Adrenal gland (tissue), 5 donors: ENCODE results near the gene CNTNAP2.

Experiments
- POLR2A ChIP-seq, 2 donors: fragments of 450-650 bp; IDR thresholded peaks; one replicate each; pipeline ENCODE4 v1.6.1; 2017; ENCODE audit warnings: antibody characterized with exemption in 2 of 2, mild to moderate bottlenecking in 2 of 2, moderate library complexity in 1 of 2
- TF ChIP-seq, protein P1 (sequence below), 6 experiments: fragments of 450-650 bp in 4 of 6; fragments of 200-600 bp in 2 of 6; sonication (generic) in 1 of 6; IDR thresholded peaks; 1 replicate in 5 of 6; 2 replicates in 1 of 6; pipeline versions ENCODE4 v1.5.1 to v1.8.0; 2016 to 2021; ENCODE audit warnings: antibody characterized with exemption in 6 of 6, mild to moderate bottlenecking in 2 of 6, moderate library complexity in 1 of 6
- donor health status: DM: no; HTN: no; CAD: no.

DNA sequence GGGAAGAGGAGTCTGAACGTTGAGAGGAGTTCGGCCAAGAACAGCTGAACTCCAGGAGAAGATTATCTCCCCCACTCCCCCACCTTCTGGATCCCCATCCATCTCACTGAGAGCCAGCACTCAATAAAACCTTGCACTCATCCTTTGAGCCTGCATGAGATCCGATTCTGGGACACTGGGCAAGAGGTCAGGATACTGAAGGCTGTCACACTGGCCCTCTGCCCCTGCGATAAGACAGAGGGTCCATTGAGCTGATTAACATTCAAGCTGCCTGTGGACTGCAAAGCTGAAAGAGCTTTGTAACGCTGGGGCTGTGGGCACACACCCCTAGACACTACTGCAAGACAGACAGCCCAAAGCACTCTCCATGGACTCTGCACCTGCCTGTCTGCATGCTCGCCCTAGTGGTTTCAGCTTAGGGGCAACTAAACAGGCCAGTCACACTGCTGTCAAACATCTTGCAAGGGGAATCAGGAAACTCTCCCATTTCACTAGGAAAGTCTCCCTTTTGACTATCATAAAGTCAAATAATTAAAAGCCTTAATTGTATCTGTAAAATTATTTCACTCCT lies 42.3 kb upstream of the CNTNAP2 start:
- TF ChIP-seq, protein P1, sequence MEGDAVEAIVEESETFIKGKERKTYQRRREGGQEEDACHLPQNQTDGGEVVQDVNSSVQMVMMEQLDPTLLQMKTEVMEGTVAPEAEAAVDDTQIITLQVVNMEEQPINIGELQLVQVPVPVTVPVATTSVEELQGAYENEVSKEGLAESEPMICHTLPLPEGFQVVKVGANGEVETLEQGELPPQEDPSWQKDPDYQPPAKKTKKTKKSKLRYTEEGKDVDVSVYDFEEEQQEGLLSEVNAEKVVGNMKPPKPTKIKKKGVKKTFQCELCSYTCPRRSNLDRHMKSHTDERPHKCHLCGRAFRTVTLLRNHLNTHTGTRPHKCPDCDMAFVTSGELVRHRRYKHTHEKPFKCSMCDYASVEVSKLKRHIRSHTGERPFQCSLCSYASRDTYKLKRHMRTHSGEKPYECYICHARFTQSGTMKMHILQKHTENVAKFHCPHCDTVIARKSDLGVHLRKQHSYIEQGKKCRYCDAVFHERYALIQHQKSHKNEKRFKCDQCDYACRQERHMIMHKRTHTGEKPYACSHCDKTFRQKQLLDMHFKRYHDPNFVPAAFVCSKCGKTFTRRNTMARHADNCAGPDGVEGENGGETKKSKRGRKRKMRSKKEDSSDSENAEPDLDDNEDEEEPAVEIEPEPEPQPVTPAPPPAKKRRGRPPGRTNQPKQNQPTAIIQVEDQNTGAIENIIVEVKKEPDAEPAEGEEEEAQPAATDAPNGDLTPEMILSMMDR (IDR thresholded peaks at IDR 0.05), result no peak
- TF ChIP-seq POLR2A (IDR thresholded peaks at IDR 0.05), result no peak
